Activated T-cell treated with anti-CD3 and anti-CD28 coated beads, Interleukin-2, amount 50 U/mL, for 72 hours (primary cell): ENCODE data around the gene TPD52L1. TPM values are rescaled to one million over a fixed set of nuclear protein-coding genes. Genes with fewer than 3 reads are reported as not detected.
A peak's percentile ranks its signal among the peaks of the same experiment; 100 is the strongest.

ENCODE experiments used
- ATAC-seq, 2 donors: fragments of 150-1000 bp; cut with Tn5 transposase; replicated peaks in 1 of 2; 2 replicates each; pipeline ENCODE4 v1.10.0; 2021; ENCODE audit warnings: moderate library complexity in 2 of 2, mild to moderate bottlenecking in 1 of 2
- DNase-seq, 2 donors: peaks; one replicate each; pipeline ENCODE4 v3.0.0; 2021 to 2022; ENCODE audit warnings: mixed read lengths in 1 of 2
- H3K27ac Mint-ChIP-seq: one replicate; pipeline ENCODE4 v1.8.0; 2022; ENCODE audit warnings: mild to moderate bottlenecking, moderate library complexity, mixed read lengths
- H3K27me3 Mint-ChIP-seq: one replicate; pipeline ENCODE4 v1.8.0; 2022; ENCODE audit warnings: low read depth, mixed read lengths
- H3K36me3 Mint-ChIP-seq, 2 donors: one replicate each; pipeline ENCODE4 v1.8.0; 2022; ENCODE audit warnings: mixed read lengths in 2 of 2, mild to moderate bottlenecking in 1 of 2; ENCODE audit not compliant: insufficient read depth in 2 of 2
- H3K4me1 Mint-ChIP-seq: one replicate; pipeline ENCODE4 v1.8.0; 2022; ENCODE audit warnings: low read depth, mixed read lengths
- H3K4me3 Mint-ChIP-seq, 2 donors: one replicate each; pipeline ENCODE4 v1.8.0; 2022; ENCODE audit warnings: mild to moderate bottlenecking in 2 of 2, mixed read lengths in 2 of 2, moderate library complexity in 2 of 2
- H3K9me3 Mint-ChIP-seq, 2 donors: one replicate each; pipeline ENCODE4 v1.8.0; 2022; ENCODE audit warnings: mixed read lengths in 2 of 2
- total RNA-seq, 2 donors: library from RNA; stranded (reverse); gene quantifications; one replicate each; pipeline ENCODE4 v1.2.3, GENCODE V29; 2022

Gene TPD52L1
- total RNA-seq, 2 donors from 2014 or later, result 0.50 to 0.56 TPM

DNA sequence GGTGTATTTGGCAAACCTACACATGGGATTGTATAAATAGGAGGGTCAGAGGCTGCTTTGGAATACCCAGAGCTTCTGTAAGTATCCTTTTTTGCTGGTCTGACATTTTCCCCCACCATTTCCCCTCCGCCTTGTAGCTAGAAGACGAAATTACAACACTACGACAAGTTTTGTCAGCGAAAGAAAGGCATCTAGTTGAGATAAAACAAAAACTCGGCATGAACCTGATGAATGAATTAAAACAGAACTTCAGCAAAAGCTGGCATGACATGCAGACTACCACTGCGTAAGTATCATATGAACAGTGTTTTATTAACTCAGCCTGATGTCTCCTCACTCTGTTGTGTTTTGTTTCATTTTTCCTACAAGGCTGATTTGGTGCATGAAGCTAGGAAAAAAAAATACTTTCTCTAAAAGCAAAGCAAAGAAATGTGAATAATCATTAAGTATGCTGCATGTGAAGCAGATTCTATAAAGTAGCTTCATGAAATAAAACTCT, 75.5 kb downstream of the TPD52L1 start:
- no peak overlapping the region for H3K4me3 Mint-ChIP-seq
- H3K27me3 Mint-ChIP-seq, result no peaks in the 10 kb centered on the region
- no peaks in the 10 kb centered on the region for H3K4me1 Mint-ChIP-seq
- no peaks in the 10 kb centered on the region for H3K36me3 Mint-ChIP-seq
- H3K27ac Mint-ChIP-seq, result no peak overlapping the region
- no peaks in the 10 kb centered on the region for H3K9me3 Mint-ChIP-seq
- ATAC-seq, result no peak
- no peak for DNase-seq

DNA sequence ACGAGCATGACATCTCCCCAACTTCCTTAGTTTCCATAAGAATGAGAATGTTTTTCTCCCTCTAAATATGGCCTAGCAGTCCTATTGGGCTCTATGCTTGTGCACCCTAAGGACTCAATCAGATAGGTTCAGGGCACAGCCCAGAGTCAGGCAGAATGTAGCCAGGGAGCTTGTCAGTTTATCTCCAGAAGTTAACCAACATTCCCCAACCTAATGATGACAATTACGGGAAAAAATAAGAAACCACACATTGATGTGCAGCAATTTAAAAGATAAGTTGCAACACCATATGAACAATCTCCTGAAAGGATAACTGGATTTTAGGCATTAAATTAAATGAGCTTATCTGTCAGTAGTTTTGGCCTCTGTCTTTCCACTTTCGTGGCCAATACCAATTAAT, 77.1 kb downstream of the TPD52L1 start:
- H3K27ac Mint-ChIP-seq, result no peak overlapping the region
- H3K27me3 Mint-ChIP-seq, result no peaks in the 10 kb centered on the region
- H3K4me3 Mint-ChIP-seq, result no peak overlapping the region
- no peaks in the 10 kb centered on the region for H3K36me3 Mint-ChIP-seq
- ATAC-seq (no peak), DNase-seq (no peak)
- H3K4me1 Mint-ChIP-seq, result no peaks in the 10 kb centered on the region
- no peaks in the 10 kb centered on the region for H3K9me3 Mint-ChIP-seq

DNA sequence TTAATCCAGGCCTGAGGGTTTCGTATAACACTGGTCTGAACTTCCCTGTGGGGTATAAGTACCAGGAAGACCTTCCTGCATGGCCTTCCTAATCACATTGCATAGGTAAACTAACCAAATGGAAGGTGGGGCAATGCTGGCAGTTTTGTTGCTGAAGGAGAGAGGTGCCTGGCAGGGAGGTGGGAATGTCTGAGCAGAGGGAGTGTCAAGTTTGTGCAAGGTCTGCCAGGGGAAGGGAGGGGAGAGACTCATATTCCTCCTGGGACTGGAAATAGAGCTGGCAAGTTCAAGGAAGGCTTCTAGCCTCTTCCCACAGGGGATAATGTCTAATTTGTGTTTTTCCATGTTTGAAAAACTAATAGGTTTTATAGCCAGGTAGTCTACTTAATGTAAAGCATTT, 77.6 kb downstream of the TPD52L1 start:
- no peak overlapping the region for H3K27ac Mint-ChIP-seq
- no peak overlapping the region for H3K4me3 Mint-ChIP-seq
- H3K36me3 Mint-ChIP-seq, result no peaks in the 10 kb centered on the region
- H3K9me3 Mint-ChIP-seq, result no peaks in the 10 kb centered on the region
- ATAC-seq (no peak), DNase-seq (no peak)
- no peaks in the 10 kb centered on the region for H3K27me3 Mint-ChIP-seq
- H3K4me1 Mint-ChIP-seq, result no peaks in the 10 kb centered on the region

DNA sequence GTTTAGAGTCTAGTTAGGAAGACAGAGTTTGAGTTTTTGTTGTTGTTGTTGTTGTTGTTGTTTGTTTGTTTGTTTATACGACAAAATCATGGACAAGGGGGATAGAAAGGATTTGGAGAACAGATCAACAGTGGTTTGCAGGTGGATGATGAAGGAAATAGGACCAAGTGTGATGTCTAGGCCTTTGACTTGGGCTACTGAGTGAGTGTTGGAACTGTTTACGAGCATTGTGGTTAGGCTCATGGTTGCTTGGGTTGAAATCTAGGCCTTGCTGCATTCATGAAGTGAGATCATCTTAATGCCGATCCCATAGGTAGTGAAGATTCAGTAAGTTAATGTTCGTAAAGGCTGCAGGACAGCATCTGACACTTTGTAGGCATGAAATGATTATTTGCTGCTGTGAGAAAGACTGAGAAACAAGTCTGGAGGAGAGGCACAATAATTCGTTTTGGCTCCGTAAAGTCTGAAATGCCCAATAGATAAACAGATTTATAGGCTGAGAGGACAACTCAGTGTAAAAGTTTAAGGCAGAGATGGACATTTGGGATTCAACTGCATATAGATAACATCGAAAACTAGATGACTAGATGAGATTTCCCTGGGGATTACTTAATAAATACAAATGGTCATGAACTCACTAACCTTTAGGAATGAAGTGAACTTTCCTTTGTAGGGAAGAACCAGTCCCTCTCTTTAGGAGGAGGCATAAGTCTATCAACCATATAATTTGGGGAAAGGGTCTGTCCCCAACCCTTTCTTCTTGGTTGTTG, 78.2 kb downstream of the TPD52L1 start:
- Mint-ChIP-seq H3K27ac (no peak overlapping the region), H3K36me3 (no peaks in the 10 kb centered on the region), H3K4me3 (no peak overlapping the region), H3K27me3 (no peaks in the 10 kb centered on the region), H3K9me3 (no peaks in the 10 kb centered on the region), H3K4me1 (no peaks in the 10 kb centered on the region)
- DNase-seq (no peak), ATAC-seq (no peak)

DNA sequence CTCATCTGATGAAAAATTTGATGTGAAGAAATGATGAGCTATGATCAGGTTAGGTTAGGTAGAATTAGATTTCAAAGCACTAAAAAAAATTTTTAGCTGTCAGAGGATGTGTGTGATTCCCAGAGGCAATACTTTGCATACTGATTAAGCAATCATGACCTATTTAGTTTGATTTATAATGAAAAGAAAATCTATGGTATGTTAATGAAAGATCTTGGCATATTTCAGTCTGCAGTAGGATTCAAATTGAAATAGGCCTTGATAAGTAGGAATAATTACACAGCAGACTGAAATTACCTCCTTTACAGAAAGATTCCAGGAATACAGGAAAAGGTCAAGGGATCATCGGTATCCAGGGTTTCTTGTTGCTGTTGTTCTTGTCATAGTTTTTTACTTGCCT, 78.9 kb downstream of the TPD52L1 start:
- H3K36me3 Mint-ChIP-seq, result no peaks in the 10 kb centered on the region
- no peak overlapping the region for H3K27ac Mint-ChIP-seq
- H3K9me3 Mint-ChIP-seq, result no peaks in the 10 kb centered on the region
- ATAC-seq (no peak), DNase-seq (no peak)
- H3K4me1 Mint-ChIP-seq, result no peaks in the 10 kb centered on the region
- H3K4me3 Mint-ChIP-seq, result no peak overlapping the region
- H3K27me3 Mint-ChIP-seq, result no peaks in the 10 kb centered on the region

DNA sequence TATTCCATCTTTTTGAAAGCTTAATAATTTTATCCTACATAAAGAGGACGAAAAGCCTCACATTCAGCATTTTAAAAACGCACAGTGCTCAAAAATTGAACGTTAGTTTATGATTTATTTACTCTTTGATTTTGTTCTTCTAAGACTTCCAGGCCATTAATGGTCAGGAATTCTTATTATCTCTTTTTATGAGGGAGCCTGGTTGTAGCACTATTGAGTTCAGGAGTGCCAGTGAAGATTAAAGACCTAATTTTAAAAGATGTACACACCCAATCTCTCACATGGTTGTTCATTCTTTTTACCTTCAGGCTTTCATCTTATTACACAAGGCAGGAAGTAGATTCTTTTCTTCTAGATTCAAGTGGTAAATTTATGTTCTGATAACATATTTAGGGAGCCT, 79.6 kb downstream of the TPD52L1 start:
- H3K27ac Mint-ChIP-seq, result no peak overlapping the region
- H3K27me3 Mint-ChIP-seq, result no peaks in the 10 kb centered on the region
- no peaks in the 10 kb centered on the region for H3K36me3 Mint-ChIP-seq
- DNase-seq (no peak), ATAC-seq (no peak)
- H3K4me3 Mint-ChIP-seq, result no peak overlapping the region
- H3K4me1 Mint-ChIP-seq, result no peaks in the 10 kb centered on the region
- H3K9me3 Mint-ChIP-seq, result no peaks in the 10 kb centered on the region

DNA sequence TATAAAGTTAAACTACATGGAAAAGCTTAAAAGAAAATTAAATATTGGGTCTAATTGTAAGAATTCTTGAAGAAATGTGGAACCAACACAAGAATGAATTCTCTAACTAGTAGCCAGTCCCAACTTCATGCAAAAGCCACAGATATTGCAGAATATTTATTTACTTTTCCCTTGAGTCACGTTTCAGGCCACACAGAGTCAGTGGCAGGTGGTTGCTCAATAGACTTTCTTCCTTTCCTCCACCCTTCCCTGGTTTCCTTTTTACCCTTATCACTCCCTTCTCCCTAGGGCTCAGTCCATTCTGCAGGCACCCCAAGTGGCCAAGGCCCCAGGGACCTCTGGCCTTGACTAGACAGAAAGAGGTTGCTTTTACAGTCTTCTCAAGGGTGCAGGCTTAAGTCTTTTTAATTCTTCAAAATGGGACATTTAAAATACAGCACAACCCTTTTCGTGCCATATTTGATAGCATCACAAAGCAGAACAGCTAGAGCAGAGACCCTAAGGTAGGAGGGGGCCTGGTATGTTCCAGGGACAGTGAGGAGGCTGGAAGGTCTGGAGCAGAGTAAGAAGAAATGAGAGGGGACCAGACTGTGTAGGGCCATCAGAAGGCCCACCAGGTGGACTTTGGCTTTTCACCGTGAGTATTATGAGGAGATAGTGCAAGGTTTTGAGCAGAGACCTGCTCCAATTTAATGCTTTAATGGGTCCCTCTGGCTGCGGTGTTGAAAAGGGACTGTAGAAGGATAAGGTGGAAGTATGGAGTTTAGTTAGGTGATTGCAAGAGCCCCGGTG, 83.2 kb downstream of the TPD52L1 start:
- DNase-seq (no peak), ATAC-seq (no peak)
- no peaks in the 10 kb centered on the region for H3K4me1 Mint-ChIP-seq
- peaks cover 6 to 7% of the 10 kb centered on the region in 2 donors for H3K36me3 Mint-ChIP-seq
- H3K27ac Mint-ChIP-seq, result peak overlapping the region; percentile 13
- no peaks in the 10 kb centered on the region for H3K27me3 Mint-ChIP-seq
- peaks cover 16 to 18% of the 10 kb centered on the region in 2 donors for H3K9me3 Mint-ChIP-seq
- H3K4me3 Mint-ChIP-seq, result no peak overlapping the region

DNA sequence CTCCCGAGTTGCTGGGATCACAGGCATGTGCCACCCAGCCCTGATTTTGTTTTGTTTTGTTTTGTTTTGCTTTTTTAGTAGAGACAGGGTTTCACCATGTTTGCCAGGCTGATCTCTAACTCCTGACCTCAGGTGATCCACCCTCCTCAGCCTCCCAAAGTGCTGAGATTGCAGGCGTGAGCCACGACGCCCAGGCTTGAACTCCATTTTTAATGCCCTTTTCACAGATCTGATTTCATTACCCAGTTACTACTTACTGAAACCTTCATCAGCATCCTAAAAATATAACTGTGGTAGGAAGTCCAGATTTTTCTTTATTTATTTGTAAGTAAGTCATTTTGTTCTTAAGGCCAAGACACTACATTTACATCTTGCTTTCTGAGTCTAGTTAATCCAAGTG, 84.2 kb downstream of the TPD52L1 start:
- Mint-ChIP-seq H3K4me3 (no peak overlapping the region), H3K27ac (no peak overlapping the region), H3K36me3 (peaks cover 7 to 10% of the 10 kb centered on the region in 2 donors), H3K27me3 (peaks cover 5% of the 10 kb centered on the region), H3K4me1 (no peaks in the 10 kb centered on the region), H3K9me3 (peaks cover 20 to 25% of the 10 kb centered on the region in 2 donors)
- DNase-seq (no peak), ATAC-seq (no peak)

DNA sequence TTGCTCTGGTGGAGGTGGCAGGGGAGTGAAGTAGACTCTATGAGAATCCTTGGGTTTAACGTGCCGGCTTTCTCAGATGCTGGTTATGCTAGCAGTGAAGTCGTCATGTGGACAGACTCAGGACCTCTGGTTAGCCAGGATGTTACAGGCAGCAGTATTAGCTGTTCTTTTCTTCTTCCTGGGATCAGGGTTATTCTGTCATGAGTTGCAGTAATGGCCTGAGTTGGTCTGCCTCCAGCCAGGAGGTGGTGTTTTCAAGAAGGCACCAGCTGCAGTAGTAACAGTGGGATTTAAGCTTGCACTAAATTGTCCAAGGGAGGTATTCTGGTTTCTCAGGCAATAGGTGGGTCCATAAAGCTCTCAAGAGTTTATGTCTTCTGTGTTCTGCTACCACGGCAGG, 91.5 kb downstream of the TPD52L1 start:
- H3K4me1 Mint-ChIP-seq, result no peaks in the 10 kb centered on the region
- peaks cover 9 to 10% of the 10 kb centered on the region in 2 donors for H3K36me3 Mint-ChIP-seq
- peaks cover 25% of the 10 kb centered on the region for H3K27me3 Mint-ChIP-seq
- no peak overlapping the region for H3K27ac Mint-ChIP-seq
- no peak for DNase-seq
- no peak for ATAC-seq
- no peak overlapping the region for H3K4me3 Mint-ChIP-seq
- peaks cover 20% of the 10 kb centered on the region in 2 donors for H3K9me3 Mint-ChIP-seq

DNA sequence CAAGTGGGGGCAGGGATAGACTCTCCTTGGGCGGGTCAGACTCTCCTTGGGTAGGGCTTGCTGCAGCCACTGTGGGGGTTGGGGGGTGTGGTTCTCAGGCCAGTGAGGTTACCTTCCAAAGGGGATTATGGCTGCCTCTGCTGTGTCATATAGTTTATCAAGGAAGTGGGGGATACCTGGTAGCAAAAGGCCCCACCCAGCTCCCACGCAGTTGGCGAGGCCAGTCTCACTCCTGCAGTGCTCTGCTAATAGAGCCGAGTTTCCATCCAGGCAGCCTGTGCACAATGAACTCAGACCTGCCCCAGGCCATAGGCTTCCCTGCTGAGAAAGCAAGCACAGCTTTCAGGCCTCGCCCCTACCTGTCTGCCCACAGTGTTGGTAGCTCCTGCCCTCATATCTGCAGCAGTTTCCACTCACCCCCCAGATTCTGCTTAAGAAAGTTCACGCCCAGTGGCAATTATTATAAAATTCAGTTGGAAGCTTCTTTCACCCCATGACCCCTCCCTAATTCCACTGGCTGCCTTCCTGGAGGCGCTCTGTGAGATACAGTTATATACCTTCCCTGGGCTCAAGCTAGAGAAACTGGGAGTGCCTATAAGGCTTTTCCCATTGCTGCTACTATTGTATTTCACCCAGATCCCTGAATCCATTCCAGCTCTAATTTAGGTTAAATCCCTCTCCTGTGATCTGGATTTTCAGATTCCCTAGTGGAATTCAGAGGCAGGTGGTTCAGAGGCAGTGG, 92.1 kb downstream of the TPD52L1 start:
- ATAC-seq, result no peak
- no peak overlapping the region for H3K27ac Mint-ChIP-seq
- DNase-seq, result no peak

DNA sequence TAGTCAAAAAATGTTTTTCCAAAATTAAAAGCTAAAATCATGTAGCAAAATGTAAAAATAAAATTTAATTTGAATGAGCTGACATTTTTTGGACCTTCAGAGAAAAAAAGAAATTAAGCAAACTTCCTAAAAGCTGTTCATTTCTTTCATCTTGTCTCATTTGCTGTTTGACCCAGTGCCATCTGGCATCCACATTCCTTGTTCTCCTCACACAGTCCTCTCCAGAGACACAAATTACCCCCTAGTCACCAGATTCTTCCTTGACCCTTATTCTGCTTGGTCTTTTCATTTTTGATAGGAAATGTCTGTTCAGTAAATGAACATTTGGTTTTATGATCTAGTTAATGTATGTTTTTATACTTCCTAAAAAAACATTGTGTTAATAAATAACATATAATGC, 93.0 kb downstream of the TPD52L1 start:
- no peak overlapping the region for H3K4me3 Mint-ChIP-seq
- DNase-seq (no peak), ATAC-seq (no peak)
- no peaks in the 10 kb centered on the region for H3K4me1 Mint-ChIP-seq
- H3K36me3 Mint-ChIP-seq, result peaks cover 4 to 7% of the 10 kb centered on the region in 2 donors
- no peak overlapping the region for H3K27ac Mint-ChIP-seq
- H3K27me3 Mint-ChIP-seq, result peaks cover 25% of the 10 kb centered on the region
- H3K9me3 Mint-ChIP-seq, result peaks cover 11 to 12% of the 10 kb centered on the region in 2 donors

More for the DNA sequence above, 92.1 kb downstream of the TPD52L1 start:
- H3K36me3 Mint-ChIP-seq, result peaks cover 8 to 9% of the 10 kb centered on the region in 2 donors
- no peak overlapping the region for H3K4me3 Mint-ChIP-seq
- no peaks in the 10 kb centered on the region for H3K4me1 Mint-ChIP-seq
- peaks cover 25% of the 10 kb centered on the region for H3K27me3 Mint-ChIP-seq
- peaks cover 16 to 18% of the 10 kb centered on the region in 2 donors for H3K9me3 Mint-ChIP-seq

DNA sequence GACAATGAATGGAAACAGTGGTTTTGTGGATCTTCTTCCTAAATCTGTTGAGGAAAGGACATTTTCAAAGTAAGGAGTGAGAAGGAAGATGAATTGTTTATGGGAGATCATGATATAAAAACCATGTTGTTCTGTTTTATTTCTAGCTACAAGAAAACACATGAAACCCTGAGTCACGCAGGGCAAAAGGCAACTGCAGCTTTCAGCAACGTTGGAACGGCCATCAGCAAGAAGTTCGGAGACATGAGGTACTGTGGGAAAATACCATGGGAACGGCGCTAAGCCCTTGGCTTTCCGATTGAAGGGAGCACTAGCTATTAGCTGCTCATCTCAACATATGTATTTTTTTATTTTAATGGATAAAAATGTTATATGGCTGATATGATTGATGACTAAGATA, 94.6 kb downstream of the TPD52L1 start:
- DNase-seq, result no peak
- no peaks in the 10 kb centered on the region for H3K4me1 Mint-ChIP-seq
- no peak overlapping the region for H3K4me3 Mint-ChIP-seq
- H3K36me3 Mint-ChIP-seq, result peaks cover under 1% of the 10 kb centered on the region in 2 donors
- ATAC-seq, result no peak
- H3K27ac Mint-ChIP-seq, result no peak overlapping the region
- H3K9me3 Mint-ChIP-seq, result peaks cover under 1 to 1% of the 10 kb centered on the region in 2 donors
- peaks cover 20% of the 10 kb centered on the region for H3K27me3 Mint-ChIP-seq

DNA sequence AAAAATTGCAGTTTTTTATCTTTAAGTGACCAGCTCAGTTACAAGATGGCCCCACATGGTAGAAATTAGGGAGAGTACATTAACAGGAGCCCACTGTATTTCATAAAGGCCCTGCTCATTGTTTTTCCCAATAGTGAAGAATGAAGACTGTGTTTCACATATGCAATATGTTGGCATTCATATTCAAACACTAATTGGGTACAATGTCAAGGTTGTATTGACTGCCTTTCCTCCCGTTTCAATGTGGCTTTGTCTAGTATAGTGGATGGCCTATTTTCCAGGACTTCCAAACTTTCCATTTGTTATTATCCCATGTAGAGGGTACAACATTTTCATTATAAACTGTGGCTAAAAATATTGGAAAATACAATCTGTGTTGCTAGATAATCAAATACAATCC, 96.9 kb downstream of the TPD52L1 start:
- ATAC-seq (no peak), DNase-seq (no peak)
- Mint-ChIP-seq H3K4me1 (no peaks in the 10 kb centered on the region), H3K36me3 (no peaks in the 10 kb centered on the region), H3K4me3 (no peak overlapping the region), H3K9me3 (no peaks in the 10 kb centered on the region), H3K27ac (no peak overlapping the region), H3K27me3 (peaks cover 20% of the 10 kb centered on the region)
